Transverse colon (tissue), 4 donors: ENCODE measurements around the gene RNF224. TPM values are rescaled to one million over a fixed set of nuclear protein-coding genes. Genes with fewer than 3 reads are reported as not detected.
A peak's percentile ranks its signal among the peaks of the same experiment; 100 is the strongest.
"Not testable (repeated sequence)": the region's sequence is repeated elsewhere in the genome, so short reads cannot be mapped to it uniquely, and the experiment has no call there.

Source experiments
- DNase-seq: peaks from one replicate; pipeline ENCODE4 v3.0.0-alpha.2; 2019
- H3K27ac ChIP-seq, 4 donors: fragments of 200-600 bp; sonication (generic); 2 replicates each; pipeline ENCODE4 v1.5.1; 2016 to 2018; ENCODE audit warnings: inconsistent platforms in 4 of 4
- H3K27me3 ChIP-seq: fragments of 200-600 bp; sonication (generic); 2 replicates; pipeline ENCODE4 v1.5.1; 2017; ENCODE audit warnings: inconsistent platforms
- H3K36me3 ChIP-seq, 4 donors: fragments of 200-600 bp; sonication (generic); 2 replicates each; pipeline ENCODE4 v1.5.1; 2017 to 2019; ENCODE audit warnings: inconsistent platforms in 4 of 4
- H3K4me1 ChIP-seq, 4 donors: fragments of 200-600 bp; sonication (generic); 2 replicates each; pipeline ENCODE4 v1.5.1; 2017 to 2020; ENCODE audit warnings: inconsistent platforms in 4 of 4
- H3K4me3 ChIP-seq, 4 donors: fragments of 200-600 bp; sonication (generic); 1 replicate in 1 of 4; 2 replicates in 3 of 4; pipeline versions ENCODE4 v1.5.1 to v1.6.1; 2017 to 2019; ENCODE audit warnings: inconsistent platforms in 4 of 4
- H3K9me3 ChIP-seq, 2 donors: fragments of 200-600 bp; sonication (generic); 2 replicates each; pipeline ENCODE4 v1.5.1; 2017 to 2019; ENCODE audit warnings: inconsistent platforms in 2 of 2
- EP300 ChIP-seq: sonication (generic); formaldehyde crosslinking; IDR thresholded peaks from one replicate; pipeline ENCODE4 v1.6.1; 2017; ENCODE audit warnings: antibody characterized with exemption, low read depth
- POLR2A ChIP-seq: fragments of 450-650 bp; IDR thresholded peaks from one replicate; pipeline ENCODE4 v1.6.1; 2016; ENCODE audit warnings: antibody characterized with exemption, mild to moderate bottlenecking, moderate library complexity
- POLR2AphosphoS5 ChIP-seq, 3 donors: sonication (generic); formaldehyde crosslinking; IDR thresholded peaks; one replicate each; pipeline ENCODE4 v1.6.1; 2016; ENCODE audit warnings: antibody characterized with exemption in 3 of 3
- WGBS, 2 donors: methylation state at CpG; one replicate each; pipeline ENCODE4 v1.1.5; 2018; ENCODE audit warnings: low coverage in 1 of 2; 5-methylcytosine and 5-hydroxymethylcytosine counted together
- in situ Hi-C, 4 donors: fragments of 200-750 bp; cut with MboI; loops; one replicate each; pipeline versions ENCODE4 v1.15.0 to v1.15.1; 2017; ENCODE audit warnings: low sequenced_read_pairs in 3 of 4, low pct_ligation_motif_present in 1 of 4, low pct_unique_long_range_greater_than_20kb in 1 of 4
- intact Hi-C: fragments of 100-400 bp; cut with DNase I; formaldehyde crosslinking; loops from one replicate; pipeline ENCODE4 v1.15.1; 2023; ENCODE audit warnings: low total_unique reads
- total RNA-seq, 4 donors: library from RNA; depleted of rRNA; stranded (reverse); fragments of >200 nt; gene quantifications; one replicate each; pipeline ENCODE4 v1.1.0, GENCODE V29; 2016
- TF ChIP-seq, protein P1 (sequence below), 5 experiments: fragments of 200-600 bp in 3 of 5; fragments of 450-650 bp in 2 of 5; sonication (generic) in 3 of 5; IDR thresholded peaks; 1 replicate in 2 of 5; 2 replicates in 3 of 5; pipeline ENCODE4 v1.5.1; 2016 to 2017; ENCODE audit warnings: antibody characterized with exemption in 5 of 5, inconsistent platforms in 3 of 5, mild to moderate bottlenecking in 2 of 5, moderate library complexity in 1 of 5

Gene RNF224
- total RNA-seq, 4 donors from 2014 or later, result not detected

DNA sequence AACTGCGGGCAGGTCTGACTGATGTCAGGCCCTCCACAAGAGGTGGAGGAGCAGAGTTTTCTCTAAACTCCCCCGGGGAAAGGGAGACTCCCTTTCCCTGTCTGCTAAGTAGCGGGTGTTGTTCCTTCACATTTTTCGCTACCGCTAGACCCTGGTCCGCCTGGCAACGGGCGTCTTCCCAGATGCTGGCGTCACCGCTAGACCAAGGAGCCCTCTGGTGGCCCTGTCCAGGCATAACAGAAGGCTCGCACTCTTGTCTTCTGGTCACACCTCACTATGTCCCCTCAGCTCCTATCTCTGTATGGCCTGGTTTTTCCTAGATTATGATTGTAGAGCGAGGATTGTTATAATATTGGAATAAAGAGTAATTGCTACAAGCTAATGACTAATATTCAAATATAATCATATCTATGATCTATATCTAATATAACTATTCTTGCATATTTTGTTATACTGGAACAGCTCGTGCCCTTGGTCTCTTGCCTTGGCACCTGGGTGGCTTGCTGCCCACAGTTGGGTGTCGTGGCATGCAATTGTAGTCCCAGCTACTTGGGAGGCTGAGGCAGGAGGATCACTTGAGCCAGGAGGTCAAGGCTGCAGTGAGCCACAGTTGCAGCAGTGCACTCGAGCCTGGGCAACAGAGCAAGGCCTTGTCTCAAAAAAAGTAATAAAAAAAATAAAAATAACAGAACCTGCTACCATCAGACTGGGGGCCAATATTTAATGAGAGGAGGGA lies 35.0 kb downstream of the RNF224 start:
- H3K27ac ChIP-seq, H3K4me3 ChIP-seq, H3K27me3 ChIP-seq, intact Hi-C loops, in situ Hi-C loops, H3K9me3 ChIP-seq, DNase-seq, H3K4me1 ChIP-seq: not testable (repeated sequence)
- peaks cover 0 to 29% (median 8%) of the 10 kb centered on the region in 4 donors for H3K36me3 ChIP-seq
- 46 to 87% methylated on average over 3 to 10 of the region's 15 CpGs for WGBS, 2 donors
- TF ChIP-seq, protein P1, sequence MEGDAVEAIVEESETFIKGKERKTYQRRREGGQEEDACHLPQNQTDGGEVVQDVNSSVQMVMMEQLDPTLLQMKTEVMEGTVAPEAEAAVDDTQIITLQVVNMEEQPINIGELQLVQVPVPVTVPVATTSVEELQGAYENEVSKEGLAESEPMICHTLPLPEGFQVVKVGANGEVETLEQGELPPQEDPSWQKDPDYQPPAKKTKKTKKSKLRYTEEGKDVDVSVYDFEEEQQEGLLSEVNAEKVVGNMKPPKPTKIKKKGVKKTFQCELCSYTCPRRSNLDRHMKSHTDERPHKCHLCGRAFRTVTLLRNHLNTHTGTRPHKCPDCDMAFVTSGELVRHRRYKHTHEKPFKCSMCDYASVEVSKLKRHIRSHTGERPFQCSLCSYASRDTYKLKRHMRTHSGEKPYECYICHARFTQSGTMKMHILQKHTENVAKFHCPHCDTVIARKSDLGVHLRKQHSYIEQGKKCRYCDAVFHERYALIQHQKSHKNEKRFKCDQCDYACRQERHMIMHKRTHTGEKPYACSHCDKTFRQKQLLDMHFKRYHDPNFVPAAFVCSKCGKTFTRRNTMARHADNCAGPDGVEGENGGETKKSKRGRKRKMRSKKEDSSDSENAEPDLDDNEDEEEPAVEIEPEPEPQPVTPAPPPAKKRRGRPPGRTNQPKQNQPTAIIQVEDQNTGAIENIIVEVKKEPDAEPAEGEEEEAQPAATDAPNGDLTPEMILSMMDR (IDR thresholded peaks at IDR 0.05), result peak; percentile 36 to 64 (median 54)

DNA sequence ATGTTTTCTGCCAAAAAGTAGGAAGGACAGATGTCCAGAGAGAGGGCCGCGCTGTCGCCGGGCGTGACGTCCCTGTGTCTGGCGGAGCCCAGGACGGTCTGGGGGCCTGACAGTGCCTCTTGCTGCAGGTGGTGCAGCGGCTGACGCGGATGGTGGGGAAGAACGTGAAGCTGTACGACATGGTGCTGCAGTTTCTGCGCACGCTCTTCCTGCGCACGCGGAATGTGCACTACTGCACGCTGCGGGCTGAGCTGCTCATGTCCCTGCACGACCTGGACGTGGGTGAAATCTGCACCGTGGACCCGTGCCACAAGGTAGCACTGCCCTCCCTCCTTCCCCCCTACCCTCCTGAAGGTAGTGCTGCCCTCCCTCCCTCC lies 35.6 kb downstream of the RNF224 start:
- peaks cover 0 to 34% (median 8%) of the 10 kb centered on the region in 4 donors for H3K36me3 ChIP-seq
- H3K27ac ChIP-seq, result no peak overlapping the region
- in situ Hi-C loops (no loop called here), intact Hi-C loops (no loop called here)
- no peak overlapping the region for H3K4me3 ChIP-seq
- no peaks in the 10 kb centered on the region for H3K9me3 ChIP-seq
- WGBS, 2 donors, result 89% methylated on average over 16 to 24 of the region's 24 CpGs
- TF ChIP-seq, protein P1 (IDR thresholded peaks at IDR 0.05), result no peak
- no peak for TF ChIP-seq POLR2AphosphoS5 (IDR thresholded peaks at IDR 0.05)
- TF ChIP-seq POLR2A, result no peak
- no peak for TF ChIP-seq EP300
- no peaks in the 10 kb centered on the region for H3K27me3 ChIP-seq
- peaks cover 0 to 3% (median 2%) of the 10 kb centered on the region in 4 donors for H3K4me1 ChIP-seq
- no peak for DNase-seq

DNA sequence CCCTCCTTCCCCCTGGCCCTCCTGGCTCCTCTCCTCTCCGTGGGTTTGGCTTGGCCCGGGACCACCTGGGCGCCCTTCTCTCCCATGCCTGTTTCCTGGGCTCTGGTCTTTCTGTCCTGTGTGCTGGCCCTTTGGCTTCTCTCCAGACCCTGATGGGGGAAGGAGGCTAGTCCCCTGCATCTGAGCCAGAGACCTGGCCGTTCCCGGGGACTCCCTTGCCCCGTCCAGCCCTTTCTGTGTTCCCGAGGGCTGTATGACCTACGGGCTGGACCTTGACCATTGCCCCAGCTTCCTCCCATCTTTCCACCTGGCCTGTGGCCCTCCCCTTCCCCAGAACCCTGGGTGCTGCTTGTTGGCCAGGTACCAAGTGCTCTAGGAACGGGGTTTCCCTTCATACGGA lies 36.2 kb downstream of the RNF224 start:
- Histone ChIP-seq H3K4me3 (no peak overlapping the region), H3K27me3 (no peaks in the 10 kb centered on the region), H3K27ac (no peak overlapping the region), H3K9me3 (no peaks in the 10 kb centered on the region), H3K4me1 (peaks cover under 1 to 9% (median 8%) of the 10 kb centered on the region in 4 donors), H3K36me3 (peaks cover 0 to 35% (median 8%) of the 10 kb centered on the region in 4 donors)
- intact Hi-C loops, result no loop called here
- no peak for TF ChIP-seq POLR2AphosphoS5 (IDR thresholded peaks at IDR 0.05)
- in situ Hi-C loops, result no loop called here
- no peak for DNase-seq
- 83% methylated on average over 10 of the region's 10 CpGs; no CpG with 5 or more reads in 1 of the 2 donors for WGBS, 2 donors

DNA sequence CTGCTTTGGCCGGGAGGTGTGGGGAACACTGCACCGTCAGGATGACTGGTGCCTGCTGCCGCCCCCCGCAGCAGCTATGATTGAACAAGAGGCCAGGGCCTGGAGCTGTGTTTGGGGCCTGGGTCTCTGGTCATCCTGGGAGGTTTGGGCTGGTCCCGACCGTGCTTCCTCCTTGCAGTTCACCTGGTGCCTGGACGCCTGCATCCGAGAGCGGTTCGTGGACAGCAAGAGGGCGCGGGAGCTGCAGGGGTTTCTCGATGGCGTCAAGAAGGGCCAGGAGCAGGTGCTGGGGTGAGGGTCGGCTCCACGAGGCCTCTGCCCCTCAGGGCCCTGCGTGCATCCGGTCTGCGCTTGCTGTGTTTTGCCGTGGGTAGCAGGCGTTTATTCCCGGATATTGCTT lies 36.8 kb downstream of the RNF224 start:
- Histone ChIP-seq H3K36me3 (peaks cover 0 to 31% (median 8%) of the 10 kb centered on the region in 4 donors), H3K4me3 (no peak overlapping the region), H3K27ac (no peak overlapping the region), H3K27me3 (no peaks in the 10 kb centered on the region), H3K4me1 (peaks cover 6 to 15% (median 14%) of the 10 kb centered on the region in 4 donors), H3K9me3 (no peaks in the 10 kb centered on the region)
- in situ Hi-C loops (no loop called here), intact Hi-C loops (no loop called here)
- WGBS, 2 donors, result 94 to 98% methylated on average over 9 to 22 of the region's 22 CpGs
- no peak for TF ChIP-seq POLR2AphosphoS5 (IDR thresholded peaks at IDR 0.05)
- TF ChIP-seq, protein P1 (IDR thresholded peaks at IDR 0.05), result no peak
- no peak for TF ChIP-seq POLR2A
- TF ChIP-seq EP300, result no peak
- DNase-seq, result no peak
